BJ (cell line): Measurements from ENCODE around the gene ARSG. TPM values are rescaled to one million over a fixed set of nuclear protein-coding genes. Genes with fewer than 3 reads are reported as not detected.
"Not testable (repeated sequence)": the region's sequence is repeated elsewhere in the genome, so short reads cannot be mapped to it uniquely, and the experiment has no call there.

ENCODE experiments used
- CTCF ChIA-PET: fragments of 350-600 bp; formaldehyde crosslinking; extraction: SDS; loops from one replicate; lab custom pipeline; 2021; ENCODE audit warnings: antibody characterized with exemption, inconsistent platforms; lab: Yijun Ruan, JAX
- POLR2A ChIA-PET: fragments of 300-600 bp; sonication (Branson Sonifier 250); formaldehyde crosslinking; extraction: SDS; loops from one replicate; lab custom pipeline; 2021; ENCODE audit warnings: antibody characterized with exemption; lab: Charles Lee
- DNase-seq: peaks from one replicate; pipeline ENCODE4 v3.0.0-alpha.2; 2011; ENCODE audit warnings: low read depth
- H3K27me3 ChIP-seq: 2 replicates; pipeline ENCODE4 v1.6.0; 2011; ENCODE audit warnings: low read length; ENCODE audit not compliant: control insufficient read depth, insufficient read depth
- H3K36me3 ChIP-seq: 2 replicates; pipeline ENCODE4 v1.5.1; 2011; ENCODE audit warnings: low read length; ENCODE audit not compliant: control insufficient read depth, insufficient read depth
- H3K4me3 ChIP-seq: 2 replicates; pipeline ENCODE4 v1.5.1; 2011; ENCODE audit warnings: low read depth, mild to moderate bottlenecking, control low read depth, low read length
- polyA plus RNA-seq: library from polyadenylated mRNA; depleted of rRNA; stranded (reverse); fragments of >200 nt; gene quantifications from 2 replicates; pipeline ENCODE4 v1.2.3, GENCODE V29; 2011
- TF ChIP-seq, protein P1 (sequence below): IDR thresholded peaks from 2 replicates; pipeline ENCODE4 v1.5.1; 2011; ENCODE audit warnings: low read depth, mild to moderate bottlenecking, control low read depth, inconsistent platforms, low read length, moderate library complexity; ENCODE audit not compliant: insufficient read depth

The ARSG gene
- polyA plus RNA-seq, 1 experiment: 3.6 TPM

DNA sequence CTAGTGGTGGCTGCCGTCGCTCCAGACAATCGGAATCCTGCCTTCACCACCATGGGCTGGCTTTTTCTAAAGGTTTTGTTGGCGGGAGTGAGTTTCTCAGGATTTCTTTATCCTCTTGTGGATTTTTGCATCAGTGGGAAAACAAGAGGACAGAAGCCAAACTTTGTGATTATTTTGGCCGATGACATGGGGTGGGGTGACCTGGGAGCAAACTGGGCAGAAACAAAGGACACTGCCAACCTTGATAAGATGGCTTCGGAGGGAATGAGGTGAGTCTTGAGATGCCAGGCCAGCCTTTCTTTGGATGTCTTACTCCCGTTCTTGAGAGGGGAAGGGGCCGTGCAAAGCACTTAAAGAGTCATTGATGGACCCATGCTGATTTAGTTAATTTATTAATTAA, 16.1 kb downstream of the ARSG start:
- Histone ChIP-seq H3K27me3 (no peaks in the 10 kb centered on the region), H3K4me3 (no peak overlapping the region), H3K36me3 (no peaks in the 10 kb centered on the region)
- no peak for DNase-seq
- CTCF ChIA-PET: interaction anchor here (0.7 to 1.0 kb wide), 3 partner anchors 11 to 91 kb away, joined by 3 to 4 read pairs (median 3); no protein-coding TSS in a partner anchor
- POLR2A ChIA-PET: no interaction called here
- TF ChIP-seq, protein P1, sequence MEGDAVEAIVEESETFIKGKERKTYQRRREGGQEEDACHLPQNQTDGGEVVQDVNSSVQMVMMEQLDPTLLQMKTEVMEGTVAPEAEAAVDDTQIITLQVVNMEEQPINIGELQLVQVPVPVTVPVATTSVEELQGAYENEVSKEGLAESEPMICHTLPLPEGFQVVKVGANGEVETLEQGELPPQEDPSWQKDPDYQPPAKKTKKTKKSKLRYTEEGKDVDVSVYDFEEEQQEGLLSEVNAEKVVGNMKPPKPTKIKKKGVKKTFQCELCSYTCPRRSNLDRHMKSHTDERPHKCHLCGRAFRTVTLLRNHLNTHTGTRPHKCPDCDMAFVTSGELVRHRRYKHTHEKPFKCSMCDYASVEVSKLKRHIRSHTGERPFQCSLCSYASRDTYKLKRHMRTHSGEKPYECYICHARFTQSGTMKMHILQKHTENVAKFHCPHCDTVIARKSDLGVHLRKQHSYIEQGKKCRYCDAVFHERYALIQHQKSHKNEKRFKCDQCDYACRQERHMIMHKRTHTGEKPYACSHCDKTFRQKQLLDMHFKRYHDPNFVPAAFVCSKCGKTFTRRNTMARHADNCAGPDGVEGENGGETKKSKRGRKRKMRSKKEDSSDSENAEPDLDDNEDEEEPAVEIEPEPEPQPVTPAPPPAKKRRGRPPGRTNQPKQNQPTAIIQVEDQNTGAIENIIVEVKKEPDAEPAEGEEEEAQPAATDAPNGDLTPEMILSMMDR: no peak

- H3K4me3 ChIP-seq, H3K27me3 ChIP-seq, POLR2A ChIA-PET, DNase-seq, H3K36me3 ChIP-seq: not testable (repeated sequence)
- CTCF ChIA-PET: interaction anchor here (0.9 kb wide), 1 partner anchor 90 kb away, joined by 4 read pairs; no protein-coding TSS in a partner anchor
Observed at GRCh38 chr17:68308486-68308885, 17.2 kb downstream of the ARSG start.

GRCh38 chr17:68309066-68309670, 17.9 kb downstream of the ARSG start:
- H3K27me3 ChIP-seq, H3K36me3 ChIP-seq, DNase-seq, POLR2A ChIA-PET, CTCF ChIA-PET, H3K4me3 ChIP-seq: not testable (repeated sequence)

GRCh38 chr17:68310152-68310551, 18.9 kb downstream of the ARSG start:
- no peaks in the 10 kb centered on the region for H3K27me3 ChIP-seq
- no peak for DNase-seq
- H3K36me3 ChIP-seq: no peaks in the 10 kb centered on the region
- ChIA-PET CTCF (no interaction called here), POLR2A (no interaction called here)
- H3K4me3 ChIP-seq: no peak overlapping the region
- TF ChIP-seq, protein P1: no peak

DNA sequence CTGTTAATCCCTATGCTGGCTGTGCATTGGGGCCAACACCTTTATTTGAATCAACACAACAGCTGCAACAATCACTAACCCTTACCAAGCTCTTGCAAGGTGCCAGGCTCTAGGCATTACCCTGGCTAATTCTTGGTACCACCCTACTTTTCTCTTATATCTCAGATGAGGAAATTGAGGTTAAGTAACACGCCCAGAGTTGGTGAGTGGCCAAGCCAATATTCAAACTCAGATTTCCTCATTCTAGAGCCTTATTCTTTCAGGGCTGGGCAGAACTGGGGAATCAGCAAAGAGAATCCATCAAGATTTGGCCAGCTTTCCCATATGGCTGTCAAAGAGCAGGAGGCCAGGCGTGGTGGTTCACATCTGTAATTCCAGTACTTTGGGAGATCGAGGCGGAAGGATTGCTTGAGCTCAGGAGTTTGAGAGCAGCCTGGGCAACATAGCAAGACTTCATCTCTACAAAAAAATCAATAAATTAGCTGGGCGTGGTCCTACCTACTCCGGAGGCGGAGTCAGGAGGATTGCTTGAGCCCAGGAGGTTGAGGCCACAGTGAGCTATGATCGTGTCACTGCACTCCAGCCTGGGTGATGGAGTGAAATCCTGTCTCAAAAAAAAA, 23.7 kb downstream of the ARSG start:
- TF ChIP-seq, protein P1: no peak
- no peaks in the 10 kb centered on the region for H3K27me3 ChIP-seq
- H3K36me3 ChIP-seq: no peaks in the 10 kb centered on the region
- CTCF ChIA-PET: interaction anchor here (2.0 to 2.6 kb wide), 2 partner anchors 13 to 84 kb away, joined by 4 to 11 read pairs; no protein-coding TSS in a partner anchor
- no peak for DNase-seq
- H3K4me3 ChIP-seq: no peak overlapping the region
- POLR2A ChIA-PET: no interaction called here

DNA sequence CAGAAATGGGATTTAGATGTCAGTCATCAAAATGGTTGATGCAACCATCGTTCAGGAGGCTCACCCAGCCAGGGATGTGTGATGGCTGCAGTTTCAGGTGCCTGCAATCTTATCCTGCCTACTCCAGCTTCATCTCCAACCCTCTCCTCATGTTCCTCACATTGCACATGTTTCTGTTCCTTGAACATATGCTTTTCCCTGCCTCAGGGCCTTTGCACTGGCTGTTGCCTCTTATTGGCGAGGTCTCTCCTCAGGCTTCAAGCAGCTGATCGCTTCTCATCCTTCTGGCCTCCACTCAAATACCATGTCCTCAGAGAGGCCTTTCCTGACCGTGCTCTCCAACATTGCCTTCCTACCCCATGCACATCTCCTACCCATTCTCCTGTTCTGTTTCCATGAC, 24.6 kb downstream of the ARSG start:
- TF ChIP-seq, protein P1: no peak
- Histone ChIP-seq H3K27me3 (no peaks in the 10 kb centered on the region), H3K36me3 (no peaks in the 10 kb centered on the region), H3K4me3 (no peak overlapping the region)
- CTCF ChIA-PET: interaction anchor here (1.0 to 2.0 kb wide), 2 partner anchors 14 to 83 kb away, joined by 3 to 4 read pairs; no protein-coding TSS in a partner anchor
- DNase-seq: no peak
- POLR2A ChIA-PET: no interaction called here
